Muscle of arm (tissue), 12 donors: ENCODE data around the gene CFTR. TPM values are rescaled to one million over a fixed set of nuclear protein-coding genes. Genes with fewer than 3 reads are reported as not detected.
"Not testable (repeated sequence)": the region's sequence is repeated elsewhere in the genome, so short reads cannot be mapped to it uniquely, and the experiment has no call there.

Source experiments
- DNase-seq: peaks from one replicate; pipeline ENCODE4 v3.0.0-alpha.2; 2013
- polyA plus RNA-seq, 12 donors: library from polyadenylated mRNA; unstranded; fragments of 120-200 nt; gene quantifications; one replicate each; pipeline ENCODE4 v1.2.1, GENCODE V29; 2013; ENCODE audit not compliant: insufficient read length in 12 of 12

The CFTR gene
- polyA plus RNA-seq, 12 donors, result 0.14 to 8.5 (median 0.49) TPM; not detected in 1

DNA sequence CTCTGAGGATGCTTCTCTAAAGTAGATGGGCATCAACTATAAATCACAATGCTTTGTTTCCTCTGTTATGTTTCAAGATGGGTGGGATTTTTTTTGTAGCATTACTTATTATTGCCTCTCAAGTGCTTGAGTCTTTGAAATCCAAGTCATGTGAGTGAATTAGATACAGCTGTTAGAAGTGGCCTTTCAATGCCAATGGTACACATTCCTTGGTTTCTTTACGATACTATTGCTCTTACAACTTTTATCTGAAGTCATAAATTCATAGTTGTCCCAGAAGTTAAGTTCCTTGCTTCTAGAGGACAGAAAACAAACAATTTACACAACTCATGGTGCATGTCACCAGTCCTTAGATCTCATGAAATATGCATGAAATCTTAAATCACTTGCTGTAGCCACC, 15.5 kb downstream of the CFTR start:
- no peak for DNase-seq

DNA sequence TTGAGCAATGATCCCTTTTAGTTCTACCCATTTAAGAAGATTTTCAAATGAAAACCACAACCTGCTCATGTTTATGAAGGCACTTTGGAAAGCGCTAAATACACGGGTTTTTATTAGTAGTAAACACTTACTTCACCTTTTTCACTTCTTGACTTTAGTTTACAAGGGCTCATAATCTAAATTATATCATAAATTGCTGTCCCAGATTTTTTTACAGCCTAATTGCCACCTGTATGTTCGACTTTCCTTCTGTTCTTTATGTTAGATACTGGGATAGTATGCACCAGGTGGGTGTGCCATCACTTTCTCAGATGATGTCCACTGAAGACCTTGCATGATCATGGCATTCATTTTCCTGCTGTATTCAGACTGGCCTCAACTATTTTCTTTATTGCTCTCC, 22.5 kb downstream of the CFTR start:
- DNase-seq, result no peak

DNA sequence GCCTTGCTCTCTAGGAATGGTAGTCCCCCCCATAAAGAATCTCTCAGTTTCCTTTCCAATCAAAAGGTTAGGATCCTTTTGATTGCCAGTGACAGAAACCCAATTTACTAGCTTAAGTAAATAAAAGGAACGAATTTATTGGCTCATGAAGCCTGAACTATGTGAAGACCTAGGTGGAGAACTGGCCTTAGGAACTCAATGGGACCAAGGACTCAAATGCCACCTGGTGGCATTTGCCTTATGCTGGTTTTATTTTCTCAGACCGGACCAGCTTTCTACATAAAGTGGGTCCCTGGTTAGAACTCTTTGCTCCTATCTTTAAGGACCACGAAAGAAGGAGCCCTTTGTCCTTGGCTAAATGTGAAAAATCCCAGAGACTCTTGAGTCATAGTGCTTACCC, 25.4 kb downstream of the CFTR start:
- DNase-seq, result no peak

DNA sequence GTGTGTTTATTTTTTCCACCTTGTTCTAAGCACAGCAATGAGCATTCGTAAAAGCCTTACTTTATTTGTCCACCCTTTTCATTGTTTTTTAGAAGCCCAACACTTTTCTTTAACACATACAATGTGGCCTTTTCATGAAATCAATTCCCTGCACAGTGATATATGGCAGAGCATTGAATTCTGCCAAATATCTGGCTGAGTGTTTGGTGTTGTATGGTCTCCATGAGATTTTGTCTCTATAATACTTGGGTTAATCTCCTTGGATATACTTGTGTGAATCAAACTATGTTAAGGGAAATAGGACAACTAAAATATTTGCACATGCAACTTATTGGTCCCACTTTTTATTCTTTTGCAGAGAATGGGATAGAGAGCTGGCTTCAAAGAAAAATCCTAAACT, 28.9 kb downstream of the CFTR start:
- DNase-seq, result no peak

DNA sequence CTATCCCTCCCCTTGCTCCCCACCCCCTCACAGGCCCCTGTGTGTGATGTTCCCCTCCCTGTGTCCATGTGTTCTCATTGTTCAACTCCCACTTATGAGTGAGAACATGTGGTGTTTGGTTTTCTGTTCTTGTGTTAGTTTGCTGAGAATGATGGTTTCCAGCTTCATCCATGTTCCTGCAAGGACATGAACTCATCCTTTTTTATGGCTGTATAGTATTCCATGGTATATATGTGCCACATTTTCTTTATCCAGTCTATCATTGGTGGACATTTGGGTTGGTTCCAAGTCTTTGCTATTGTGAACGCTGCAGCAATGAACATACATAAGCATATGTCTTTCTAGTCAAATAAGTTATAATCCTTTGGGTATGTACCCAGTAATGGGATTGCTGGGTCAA, 37.4 kb downstream of the CFTR start:
- not testable (repeated sequence) for DNase-seq

DNA sequence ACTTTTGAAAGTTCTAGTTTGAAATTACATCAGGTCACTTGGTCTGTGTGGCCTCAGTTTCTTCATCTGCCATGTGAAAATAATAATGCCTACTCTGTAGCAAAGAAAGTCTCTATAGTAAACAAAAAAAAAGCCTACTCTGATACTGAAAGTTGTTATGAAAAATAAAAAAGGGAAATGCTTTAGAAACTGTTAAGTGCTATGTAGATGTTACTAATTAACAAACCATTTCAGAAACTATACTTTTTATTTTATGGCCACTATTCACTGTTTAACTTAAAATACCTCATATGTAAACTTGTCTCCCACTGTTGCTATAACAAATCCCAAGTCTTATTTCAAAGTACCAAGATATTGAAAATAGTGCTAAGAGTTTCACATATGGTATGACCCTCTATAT, 50.6 kb downstream of the CFTR start:
- DNase-seq, result no peak

DNA sequence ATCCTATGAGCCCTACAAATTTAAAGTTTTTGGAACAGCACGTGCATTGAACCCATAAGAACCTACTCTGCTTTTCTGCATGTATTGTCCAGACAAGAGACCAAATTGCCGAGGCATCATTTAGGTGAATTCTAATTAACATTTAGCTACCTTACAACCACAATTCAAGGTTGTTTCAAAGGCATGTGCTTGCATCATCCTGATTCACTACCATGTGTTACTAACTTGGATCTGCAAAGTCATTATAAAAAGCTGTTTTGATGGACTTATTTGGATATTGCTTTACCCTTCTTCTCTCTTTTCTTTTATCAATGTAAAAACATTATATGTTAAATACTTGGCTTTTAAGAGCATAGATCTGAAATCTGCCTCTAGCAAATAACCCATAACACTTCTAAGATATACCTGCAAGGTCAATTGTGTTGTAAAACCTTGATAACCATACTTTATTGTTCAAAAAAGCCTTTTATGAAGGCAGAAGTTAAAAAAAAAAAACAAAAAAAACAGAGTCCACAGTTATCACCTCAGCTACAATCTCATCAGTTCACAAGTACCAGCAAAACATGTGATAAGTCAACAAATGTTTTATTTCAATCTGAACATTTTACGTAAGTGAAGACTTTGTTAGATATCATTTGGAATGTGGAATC, 51.9 kb downstream of the CFTR start:
- DNase-seq, result no peak

DNA sequence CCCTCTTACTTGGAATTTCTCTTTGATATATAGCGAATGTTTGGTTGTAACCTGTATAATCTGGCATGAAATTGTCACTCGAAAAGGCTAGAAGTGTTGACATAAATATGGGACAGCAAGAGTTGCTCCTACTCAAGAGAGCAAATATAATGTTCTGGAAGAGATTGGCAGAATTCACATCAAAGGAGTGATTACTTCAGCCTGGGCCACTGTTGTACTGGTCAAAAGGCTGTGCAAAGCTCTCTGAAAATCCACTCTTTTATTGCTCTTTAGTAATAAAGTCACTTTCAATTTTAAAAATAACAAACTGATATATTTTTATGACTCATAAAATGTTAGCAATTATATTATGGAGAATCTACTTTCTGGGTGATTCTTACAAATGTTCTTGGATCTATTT, 58.2 kb downstream of the CFTR start:
- no peak for DNase-seq

DNA sequence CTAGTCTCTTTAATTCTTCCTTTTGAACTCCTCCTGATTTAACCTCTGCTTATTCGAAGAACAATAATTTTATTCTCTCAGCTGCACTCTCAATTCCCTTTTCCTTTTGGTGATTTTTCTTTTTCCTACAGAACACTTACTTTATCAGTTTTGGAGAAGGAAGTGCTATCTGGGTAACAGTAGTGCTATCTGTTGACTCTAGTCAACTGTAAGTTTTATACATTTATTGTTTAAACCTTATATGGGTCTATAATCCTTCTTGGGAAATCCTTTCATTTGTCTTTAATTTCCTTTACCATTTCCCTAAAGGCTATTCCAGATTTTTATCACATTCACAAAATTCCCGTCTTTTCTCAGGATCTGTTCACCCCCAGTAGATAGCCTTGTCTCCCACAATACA, 64.2 kb downstream of the CFTR start:
- no peak for DNase-seq

DNA sequence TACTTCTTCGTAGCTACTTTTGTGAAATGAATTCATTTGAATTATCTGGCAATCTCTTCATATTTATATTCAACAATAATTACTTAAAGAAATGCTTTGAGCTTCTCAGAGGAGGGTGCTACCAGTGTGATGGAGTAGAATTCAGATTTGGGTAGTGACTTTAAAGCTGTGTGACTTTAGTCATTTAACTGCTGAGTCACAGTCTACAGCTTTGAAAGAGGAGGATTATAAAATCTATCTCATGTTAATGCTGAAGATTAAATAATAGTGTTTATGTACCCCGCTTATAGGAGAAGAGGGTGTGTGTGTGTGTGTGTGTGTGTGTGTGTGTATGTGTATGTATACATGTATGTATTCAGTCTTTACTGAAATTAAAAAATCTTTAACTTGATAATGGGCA, 68.2 kb downstream of the CFTR start:
- no peak for DNase-seq

DNA sequence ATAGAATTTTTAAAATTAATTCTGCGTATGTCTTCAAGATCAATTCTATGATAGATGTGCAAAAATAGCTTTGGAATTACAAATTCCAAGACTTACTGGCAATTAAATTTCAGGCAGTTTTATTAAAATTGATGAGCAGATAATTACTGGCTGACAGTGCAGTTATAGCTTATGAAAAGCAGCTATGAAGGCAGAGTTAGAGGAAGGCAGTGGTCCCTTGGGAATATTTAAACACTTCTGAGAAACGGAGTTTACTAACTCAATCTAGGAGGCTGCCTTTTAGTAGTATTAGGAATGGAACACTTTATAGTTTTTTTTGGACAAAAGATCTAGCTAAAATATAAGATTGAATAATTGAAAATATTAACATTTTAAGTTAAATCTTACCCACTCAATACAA, 70.8 kb downstream of the CFTR start:
- no peak for DNase-seq

DNA sequence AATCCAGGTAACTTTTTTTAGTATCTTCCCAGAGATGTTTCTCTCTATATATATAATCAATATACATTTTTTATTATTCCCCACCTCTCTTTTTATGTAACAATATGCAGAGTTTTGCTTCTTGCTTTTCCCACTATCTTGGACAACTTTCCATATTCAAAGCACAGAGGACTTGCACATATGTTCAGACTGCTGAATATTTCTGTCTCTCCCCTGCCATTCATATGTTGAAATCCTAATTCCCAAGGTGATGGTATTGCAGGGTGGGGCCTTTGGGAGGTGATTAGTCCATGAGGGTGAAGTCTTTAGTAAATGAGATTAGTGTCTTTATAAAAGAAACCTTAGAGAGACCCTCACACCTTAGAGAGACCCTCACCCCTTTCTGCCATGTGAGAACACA, 72.8 kb downstream of the CFTR start:
- no peak for DNase-seq

DNA sequence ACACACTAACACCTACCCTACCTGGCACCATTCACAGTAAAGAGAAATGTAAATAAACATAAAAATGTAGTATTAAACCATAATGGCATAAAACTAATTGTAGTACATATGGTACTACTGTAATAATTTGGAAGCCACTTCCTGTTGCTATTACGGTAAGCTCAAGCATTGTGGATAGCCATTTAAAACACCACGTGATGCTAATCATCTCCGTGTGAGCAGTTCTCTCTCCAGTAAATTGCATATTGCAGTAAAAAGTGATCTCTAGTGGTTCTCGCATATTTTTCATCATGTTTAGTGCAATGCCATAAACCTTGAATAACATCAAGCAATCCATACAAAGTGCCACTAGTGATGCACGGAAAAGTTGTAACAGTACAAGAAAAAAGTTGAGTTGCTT, 75.4 kb downstream of the CFTR start:
- DNase-seq, result no peak

DNA sequence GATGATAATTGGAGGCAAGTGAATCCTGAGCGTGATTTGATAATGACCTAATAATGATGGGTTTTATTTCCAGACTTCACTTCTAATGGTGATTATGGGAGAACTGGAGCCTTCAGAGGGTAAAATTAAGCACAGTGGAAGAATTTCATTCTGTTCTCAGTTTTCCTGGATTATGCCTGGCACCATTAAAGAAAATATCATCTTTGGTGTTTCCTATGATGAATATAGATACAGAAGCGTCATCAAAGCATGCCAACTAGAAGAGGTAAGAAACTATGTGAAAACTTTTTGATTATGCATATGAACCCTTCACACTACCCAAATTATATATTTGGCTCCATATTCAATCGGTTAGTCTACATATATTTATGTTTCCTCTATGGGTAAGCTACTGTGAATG, 79.6 kb downstream of the CFTR start:
- no peak for DNase-seq

DNA sequence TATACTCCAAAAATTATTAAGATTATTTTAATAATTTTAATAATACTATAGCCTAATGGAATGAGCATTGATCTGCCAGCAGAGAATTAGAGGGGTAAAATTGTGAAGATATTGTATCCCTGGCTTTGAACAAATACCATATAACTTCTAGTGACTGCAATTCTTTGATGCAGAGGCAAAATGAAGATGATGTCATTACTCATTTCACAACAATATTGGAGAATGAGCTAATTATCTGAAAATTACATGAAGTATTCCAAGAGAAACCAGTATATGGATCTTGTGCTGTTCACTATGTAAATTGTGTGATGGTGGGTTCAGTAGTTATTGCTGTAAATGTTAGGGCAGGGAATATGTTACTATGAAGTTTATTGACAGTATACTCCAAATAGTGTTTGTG, 80.2 kb downstream of the CFTR start:
- no peak for DNase-seq

DNA sequence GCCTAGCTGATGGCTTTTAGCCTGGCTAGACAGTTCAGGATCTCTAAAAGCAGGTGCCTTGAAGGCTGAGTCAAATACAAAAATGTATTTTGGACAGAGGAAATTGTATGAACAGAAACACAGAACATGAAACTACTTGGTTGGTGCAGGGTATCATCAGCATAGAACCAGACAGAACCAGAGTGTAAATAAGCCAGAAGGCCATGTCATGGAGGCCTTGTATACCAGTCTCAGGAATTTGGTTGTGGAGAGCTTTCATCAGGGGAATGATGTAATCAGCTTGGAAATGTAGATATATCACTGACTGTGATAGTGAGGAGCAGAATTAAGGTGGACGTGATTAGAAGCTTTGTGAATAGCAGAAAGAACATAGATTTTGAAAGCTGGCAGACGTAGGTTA, 82.9 kb downstream of the CFTR start:
- no peak for DNase-seq

DNA sequence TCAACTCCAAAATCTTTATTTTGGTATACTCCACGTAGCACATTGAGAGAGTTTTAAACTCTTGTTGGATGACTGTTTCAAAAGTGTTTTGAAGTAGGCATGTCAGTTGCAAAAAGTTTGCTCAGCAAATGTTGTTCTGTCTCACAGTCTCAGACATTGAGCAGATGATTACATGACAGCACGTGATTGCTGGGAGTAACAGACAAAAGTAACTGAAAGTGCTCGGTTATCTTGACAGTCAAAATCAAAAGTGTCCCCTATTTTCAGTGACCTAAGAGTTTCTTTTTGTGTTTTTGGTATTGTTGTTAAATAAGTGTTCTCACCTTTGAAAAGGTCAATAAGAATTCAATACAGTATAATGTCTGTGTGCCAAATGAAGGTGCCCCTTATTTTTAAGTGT, 84.3 kb downstream of the CFTR start:
- no peak for DNase-seq

DNA sequence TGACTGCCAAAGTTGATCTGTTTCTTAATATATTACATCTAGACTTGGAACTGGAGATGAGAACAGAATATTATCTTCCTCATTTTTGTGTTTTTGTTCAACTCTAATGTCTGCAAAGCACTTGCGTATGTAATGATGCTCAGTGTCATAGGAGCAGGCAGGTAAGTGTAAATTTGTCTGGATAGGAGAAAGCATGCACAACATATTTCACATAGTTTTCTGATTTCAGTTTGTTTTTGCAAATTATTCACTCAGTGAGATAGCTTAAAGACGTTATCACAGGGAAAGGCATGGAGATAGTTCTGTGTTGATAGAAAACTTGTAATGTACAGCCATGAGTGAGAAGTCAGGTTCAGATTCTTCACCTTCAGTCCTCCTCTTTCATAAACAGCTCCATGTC, 84.8 kb downstream of the CFTR start:
- no peak for DNase-seq

DNA sequence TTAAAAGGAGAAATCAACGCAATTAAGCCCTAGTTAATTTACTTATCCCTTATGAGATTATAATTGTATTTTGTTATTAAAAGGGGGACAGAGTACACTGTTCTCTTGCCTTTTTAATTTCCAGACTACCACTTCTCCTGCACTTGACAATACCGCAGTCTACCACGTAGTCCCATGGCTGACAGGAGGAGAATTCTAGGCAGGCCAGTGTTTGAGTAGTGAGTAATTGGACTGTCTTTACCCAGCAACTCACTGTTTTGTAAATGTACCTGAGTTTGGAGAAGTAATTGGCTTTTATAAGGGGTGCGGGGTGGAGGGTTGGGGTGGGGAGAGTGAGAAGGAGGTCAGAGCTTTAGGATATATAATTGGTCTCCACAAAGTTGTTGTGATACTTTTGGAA, 85.4 kb downstream of the CFTR start:
- DNase-seq, result no peak

DNA sequence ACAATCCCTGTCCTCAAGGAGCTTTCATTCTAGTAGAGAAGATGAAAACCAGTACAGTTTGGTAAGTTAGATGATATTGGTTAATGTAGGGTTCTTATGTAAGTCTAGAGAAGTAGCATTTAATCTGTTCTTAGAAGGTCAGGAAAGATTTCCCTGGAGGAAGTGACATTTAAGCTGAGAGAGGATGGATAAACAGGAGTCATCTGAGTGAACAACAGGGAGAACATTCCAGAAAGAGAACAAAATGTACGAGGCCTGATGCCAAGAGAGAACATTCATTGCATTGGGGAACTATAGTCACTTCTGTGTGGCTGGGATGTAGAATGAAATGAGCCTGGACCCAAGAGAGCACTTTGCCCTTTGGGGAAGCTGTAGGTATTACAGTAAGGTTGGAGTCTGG, 88.0 kb downstream of the CFTR start:
- no peak for DNase-seq

DNA sequence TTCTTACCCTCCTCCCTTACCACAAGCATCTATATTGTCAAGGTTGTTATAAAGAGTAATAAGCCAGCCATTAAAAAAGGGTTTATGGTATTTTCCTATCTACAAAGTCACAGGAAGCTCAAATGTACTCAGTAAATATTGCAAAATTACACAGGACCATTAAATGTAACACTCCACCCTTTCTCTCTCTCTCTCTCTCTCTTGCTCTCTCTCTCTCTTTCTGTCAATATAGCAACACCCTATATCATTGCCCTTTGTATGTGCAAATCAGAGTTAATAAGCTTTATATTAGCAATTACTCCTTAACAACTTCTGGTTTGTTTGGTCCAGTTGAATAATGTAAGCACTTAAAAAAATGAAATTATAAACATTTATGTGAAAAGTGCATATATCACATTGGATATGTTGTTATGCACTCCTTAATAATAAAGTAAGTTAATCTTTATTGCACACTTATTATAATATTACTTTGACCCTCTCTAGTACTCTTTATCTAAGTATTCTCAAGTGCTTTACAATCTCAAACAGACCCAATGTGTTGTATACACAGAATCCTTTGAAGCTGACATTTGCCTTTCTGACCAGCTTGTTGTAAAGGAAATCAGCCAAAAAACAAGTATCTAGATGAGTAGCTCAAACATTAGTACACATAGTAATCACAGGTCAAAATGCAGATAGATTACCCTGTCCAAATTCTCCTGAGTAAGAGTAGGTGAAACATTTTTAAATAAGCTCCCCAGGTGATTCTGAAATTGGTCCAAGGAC, 93.2 kb downstream of the CFTR start:
- no peak for DNase-seq

DNA sequence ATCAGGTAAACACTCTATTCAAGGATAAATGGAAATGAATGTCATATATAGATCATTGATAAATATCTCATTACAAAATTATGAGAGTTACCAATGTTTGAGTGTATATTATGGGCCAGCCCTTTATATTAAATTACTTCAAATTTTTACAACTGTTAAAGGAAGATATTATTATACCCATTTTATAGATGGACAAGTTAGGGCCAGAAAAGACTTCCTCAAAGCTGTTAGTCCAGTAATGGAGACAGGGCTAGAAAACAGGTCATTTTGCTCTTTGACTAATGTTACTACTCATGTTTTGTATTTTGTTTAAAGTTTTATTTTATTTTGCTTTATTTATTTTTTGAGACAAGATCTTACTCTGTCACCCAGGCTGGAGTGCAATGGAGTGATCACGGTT, 101.6 kb downstream of the CFTR start:
- DNase-seq, result no peak

DNA sequence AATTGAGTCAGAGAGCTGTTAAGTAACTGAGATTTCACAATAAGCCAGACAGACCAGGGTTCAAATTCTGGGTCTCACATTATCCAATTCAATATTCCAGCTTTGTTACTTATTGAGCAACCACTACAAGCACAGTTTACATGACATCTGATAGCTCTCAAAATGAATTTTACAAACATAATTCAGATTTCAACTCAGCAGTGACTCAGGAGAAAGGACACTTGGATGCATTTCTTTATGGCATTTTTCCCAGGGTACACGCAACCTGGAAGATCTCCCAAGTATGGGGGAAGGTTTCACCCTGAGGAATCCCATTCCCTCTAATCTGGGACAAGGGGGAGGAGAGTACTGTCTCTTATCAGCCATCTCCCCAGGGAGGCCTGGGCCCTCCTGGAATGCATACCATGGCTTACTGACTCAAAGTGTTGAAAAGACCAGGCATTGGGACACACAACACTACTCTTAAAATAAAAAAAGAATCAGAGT, 102.4 kb downstream of the CFTR start:
- DNase-seq, result no peak

DNA sequence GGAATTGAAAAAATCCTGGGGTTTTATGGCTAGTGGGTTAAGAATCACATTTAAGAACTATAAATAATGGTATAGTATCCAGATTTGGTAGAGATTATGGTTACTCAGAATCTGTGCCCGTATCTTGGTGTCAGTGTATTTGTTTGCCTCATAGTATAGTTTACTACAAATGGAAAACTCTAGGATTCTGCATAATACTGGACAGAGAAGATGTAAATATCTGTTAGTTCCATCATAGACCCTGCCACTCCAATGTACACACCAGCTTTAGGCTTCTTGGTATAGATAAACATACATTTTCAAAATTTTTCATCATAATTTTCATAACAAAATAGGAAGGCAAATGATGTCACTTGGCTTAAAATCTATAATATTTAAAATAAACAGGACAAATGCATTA, 108.1 kb downstream of the CFTR start:
- no peak for DNase-seq
